LoVo (cell line): ENCODE data around the gene CNTNAP1.
A peak's percentile ranks its signal among the peaks of the same experiment; 100 is the strongest.

Source experiments
- DNase-seq: peaks from one replicate; pipeline ENCODE4 v3.0.0-alpha.2; 2016; ENCODE audit warnings: low spot score

Gene CNTNAP1

GRCh38 chr17:42685831-42686230, 3.5 kb downstream of the CNTNAP1 start:
- DNase-seq: no peak

- DNase-seq: no peak
These were observed 4.3 kb downstream of the CNTNAP1 start for GRCh38 chr17:42686520-42687128.

- no peak for DNase-seq
These were observed 5.5 kb downstream of the CNTNAP1 start for GRCh38 chr17:42687707-42688320.

GRCh38 chr17:42690596-42690995, 8.3 kb downstream of the CNTNAP1 start:
- DNase-seq: no peak

GRCh38 chr17:42691021-42691545, 8.8 kb downstream of the CNTNAP1 start:
- DNase-seq: no peak

- DNase-seq: no peak
These were observed 10.2 kb downstream of the CNTNAP1 start for GRCh38 chr17:42692489-42692888.

- no peak for DNase-seq
These were observed 12.2 kb downstream of the CNTNAP1 start for GRCh38 chr17:42694524-42694923.

- DNase-seq: no peak
These were observed 13.2 kb downstream of the CNTNAP1 start for GRCh38 chr17:42695500-42695899.

- no peak for DNase-seq
These were observed 14.9 kb downstream of the CNTNAP1 start for GRCh38 chr17:42697108-42697811.

GRCh38 chr17:42698736-42699414, 16.5 kb downstream of the CNTNAP1 start:
- no peak for DNase-seq

GRCh38 chr17:42699415-42699740, 17.0 kb downstream of the CNTNAP1 start:
- DNase-seq: no peak

- no peak for DNase-seq
These were observed 18.4 kb downstream of the CNTNAP1 start for GRCh38 chr17:42700586-42701289.

- no peak for DNase-seq
These were observed 20.1 kb downstream of the CNTNAP1 start for GRCh38 chr17:42702446-42702845.

GRCh38 chr17:42704490-42704836, 22.1 kb downstream of the CNTNAP1 start:
- DNase-seq: no peak

GRCh38 chr17:42704837-42705494, 22.6 kb downstream of the CNTNAP1 start:
- DNase-seq: no peak

- no peak for DNase-seq
These were observed 24.4 kb downstream of the CNTNAP1 start for GRCh38 chr17:42706732-42707131.

GRCh38 chr17:42708588-42708987, 26.3 kb downstream of the CNTNAP1 start:
- DNase-seq: no peak

- DNase-seq: no peak
These were observed 27.2 kb downstream of the CNTNAP1 start for GRCh38 chr17:42709561-42709960.

GRCh38 chr17:42720996-42721583, 38.8 kb downstream of the CNTNAP1 start:
- peak; percentile 52 for DNase-seq

GRCh38 chr17:42723636-42724035, 41.3 kb downstream of the CNTNAP1 start:
- no peak for DNase-seq

GRCh38 chr17:42725143-42725542, 42.8 kb downstream of the CNTNAP1 start:
- DNase-seq: no peak
